ENCODE measurements around the gene FCHSD1.

DNA sequence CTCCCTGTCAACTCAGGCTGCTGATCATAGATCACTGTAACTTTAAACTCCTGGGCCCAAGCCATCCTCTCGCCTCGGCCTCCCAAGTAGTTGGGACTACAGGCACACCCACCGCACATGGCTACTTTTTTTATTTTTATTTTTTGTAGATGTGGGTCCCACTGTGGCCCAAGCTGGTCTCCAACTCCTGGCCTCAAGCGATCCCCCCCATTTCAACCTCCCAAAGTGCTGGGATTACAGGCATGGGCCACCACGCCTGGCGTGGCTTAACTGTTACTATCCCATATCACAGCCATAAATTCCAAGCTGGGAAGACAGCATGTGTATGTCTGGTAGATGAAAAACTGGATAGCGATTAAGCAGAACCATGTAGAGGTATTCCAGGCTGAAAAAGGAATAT is 15.6 kb downstream of the FCHSD1 start:
- TF ChIP-seq, protein P1, sequence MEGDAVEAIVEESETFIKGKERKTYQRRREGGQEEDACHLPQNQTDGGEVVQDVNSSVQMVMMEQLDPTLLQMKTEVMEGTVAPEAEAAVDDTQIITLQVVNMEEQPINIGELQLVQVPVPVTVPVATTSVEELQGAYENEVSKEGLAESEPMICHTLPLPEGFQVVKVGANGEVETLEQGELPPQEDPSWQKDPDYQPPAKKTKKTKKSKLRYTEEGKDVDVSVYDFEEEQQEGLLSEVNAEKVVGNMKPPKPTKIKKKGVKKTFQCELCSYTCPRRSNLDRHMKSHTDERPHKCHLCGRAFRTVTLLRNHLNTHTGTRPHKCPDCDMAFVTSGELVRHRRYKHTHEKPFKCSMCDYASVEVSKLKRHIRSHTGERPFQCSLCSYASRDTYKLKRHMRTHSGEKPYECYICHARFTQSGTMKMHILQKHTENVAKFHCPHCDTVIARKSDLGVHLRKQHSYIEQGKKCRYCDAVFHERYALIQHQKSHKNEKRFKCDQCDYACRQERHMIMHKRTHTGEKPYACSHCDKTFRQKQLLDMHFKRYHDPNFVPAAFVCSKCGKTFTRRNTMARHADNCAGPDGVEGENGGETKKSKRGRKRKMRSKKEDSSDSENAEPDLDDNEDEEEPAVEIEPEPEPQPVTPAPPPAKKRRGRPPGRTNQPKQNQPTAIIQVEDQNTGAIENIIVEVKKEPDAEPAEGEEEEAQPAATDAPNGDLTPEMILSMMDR (IDR thresholded peaks at IDR 0.05) = no peak
- no peak for TF ChIP-seq POLR2A (IDR thresholded peaks at IDR 0.05)

All from uterus (tissue), 2 donors.